Cardiac muscle cell (in vitro differentiated cells and primary cell): ENCODE results near the gene UROC1. TPM values are rescaled to one million over a fixed set of nuclear protein-coding genes. Genes with fewer than 3 reads are reported as not detected.

Experiments used
- DNase-seq, 2 donors: peaks; one replicate each; pipeline versions ENCODE4 v3.0.0 to v3.0.0-alpha.2; 2010 to 2017; ENCODE audit warnings: low read depth in 1 of 2, low spot score in 1 of 2
- H3K27ac ChIP-seq: fragments of 200-600 bp; sonication (generic); 2 replicates; pipeline ENCODE4 v1.5.1; 2016
- H3K27me3 ChIP-seq: fragments of 200-600 bp; sonication (generic); 2 replicates; pipeline ENCODE4 v1.6.0; 2016; ENCODE audit warnings: control low read depth
- H3K36me3 ChIP-seq: fragments of 200-600 bp; sonication (generic); 2 replicates; pipeline ENCODE4 v1.5.1; 2016; ENCODE audit warnings: control low read depth
- H3K4me1 ChIP-seq: fragments of 200-600 bp; sonication (generic); 2 replicates; pipeline ENCODE4 v1.8.1; 2017; ENCODE audit warnings: low read depth, mild to moderate bottlenecking, mixed run types
- H3K4me3 ChIP-seq: fragments of 200-600 bp; sonication (generic); 2 replicates; pipeline ENCODE4 v1.5.1; 2016; ENCODE audit warnings: mild to moderate bottlenecking
- H3K9me3 ChIP-seq: fragments of 200-600 bp; sonication (generic); 2 replicates; pipeline ENCODE4 v1.5.1; 2017; ENCODE audit warnings: low read depth, mild to moderate bottlenecking, control low read depth
- CTCF ChIP-seq: IDR thresholded peaks from 2 replicates; pipeline ENCODE4 v1.5.1; 2012; ENCODE audit warnings: low read depth, mild to moderate bottlenecking, low read length
- polyA plus RNA-seq: library from polyadenylated mRNA; unstranded; fragments of >200 nt; fragmentation: Nextera tagmentation; extraction: Ambion mirVana; gene quantifications from 2 replicates; pipeline ENCODE4 v1.2.1, GENCODE V29; 2016
- total RNA-seq: library from RNA; depleted of rRNA; stranded (reverse); fragments of >200 nt; gene quantifications from 2 replicates; pipeline ENCODE4 v1.2.3, GENCODE V29; 2016

UROC1 gene
- total and polyA plus RNA-seq, 2 experiments from 2014 or later: not detected

GRCh38 chr3:126517986-126518778 is 609 bp upstream of the UROC1 start:
- Histone ChIP-seq H3K27ac (no peak overlapping the region), H3K27me3 (peaks cover 9% of the 10 kb centered on the region), H3K4me1 (no peaks in the 10 kb centered on the region), H3K9me3 (no peaks in the 10 kb centered on the region), H3K4me3 (no peak overlapping the region), H3K36me3 (no peaks in the 10 kb centered on the region)
- DNase-seq: no peak
- no peak for TF ChIP-seq CTCF

DNA sequence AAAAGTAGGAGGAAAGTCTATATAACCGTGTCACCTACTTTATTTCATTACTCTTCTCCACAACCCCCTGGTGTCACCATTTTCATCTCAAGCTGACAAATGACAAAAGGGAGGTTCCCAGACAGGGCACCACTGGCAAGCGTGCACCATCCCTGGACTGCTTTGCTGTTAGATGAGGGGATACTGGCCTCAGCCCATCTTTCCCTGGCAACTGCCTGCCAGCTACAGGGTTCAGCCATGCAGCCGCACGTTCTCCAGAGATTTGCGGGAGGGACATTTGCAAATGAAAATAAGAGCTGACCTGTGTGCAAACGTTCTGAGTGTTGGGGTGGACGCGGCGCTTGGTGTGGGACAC is 660 bp downstream of the UROC1 start:
- no peak for TF ChIP-seq CTCF
- no peaks in the 10 kb centered on the region for H3K4me1 ChIP-seq
- DNase-seq: no peak
- H3K4me3 ChIP-seq: no peak overlapping the region
- H3K9me3 ChIP-seq: no peaks in the 10 kb centered on the region
- H3K27me3 ChIP-seq: no peaks in the 10 kb centered on the region
- H3K27ac ChIP-seq: no peak overlapping the region
- no peaks in the 10 kb centered on the region for H3K36me3 ChIP-seq

DNA sequence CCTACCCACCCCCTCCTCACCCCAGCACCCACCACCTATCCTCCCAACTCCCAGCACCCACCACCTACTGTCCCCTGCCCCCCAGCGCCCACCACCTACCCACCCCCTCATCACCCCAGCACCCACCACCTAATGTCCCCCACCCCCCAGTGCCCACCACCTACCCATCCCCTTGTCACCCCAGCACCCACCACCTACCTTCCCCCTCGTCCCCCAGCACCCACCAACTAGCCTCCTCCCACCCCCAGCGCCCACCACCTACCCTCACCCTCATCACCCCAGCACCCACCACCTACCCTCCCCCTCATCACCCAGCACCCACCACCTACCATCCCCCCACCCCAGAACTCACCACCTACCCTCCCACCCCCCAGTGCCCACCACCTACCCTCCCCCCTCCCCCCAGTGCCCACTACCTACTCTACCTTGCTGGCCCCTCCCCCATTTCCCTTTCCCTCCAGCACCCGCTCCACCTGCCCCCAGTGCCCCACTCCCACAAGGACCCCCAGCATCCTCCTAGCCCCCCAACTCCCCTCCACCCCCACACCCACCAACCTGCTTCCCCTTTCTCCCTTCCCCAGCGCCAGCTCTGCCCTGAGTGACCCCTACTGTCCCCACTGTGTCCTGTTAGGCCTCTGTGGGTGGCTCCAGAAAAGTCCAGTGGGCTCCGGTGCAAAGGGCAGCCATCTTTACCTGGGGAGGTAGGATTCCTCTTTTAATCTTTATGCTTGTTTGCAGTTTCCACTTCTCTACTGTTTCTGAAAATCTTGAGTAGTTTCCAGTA is 1.2 kb downstream of the UROC1 start:
- Histone ChIP-seq H3K4me3 (no peak overlapping the region), H3K9me3 (no peaks in the 10 kb centered on the region), H3K27ac (no peak overlapping the region), H3K4me1 (no peaks in the 10 kb centered on the region), H3K27me3 (no peaks in the 10 kb centered on the region), H3K36me3 (no peaks in the 10 kb centered on the region)
- DNase-seq: no peak
- TF ChIP-seq CTCF: no peak

GRCh38 chr3:126515066-126515706 is 2.4 kb downstream of the UROC1 start:
- H3K27ac ChIP-seq: no peak overlapping the region
- H3K36me3 ChIP-seq: no peaks in the 10 kb centered on the region
- no peak for DNase-seq
- H3K4me1 ChIP-seq: no peaks in the 10 kb centered on the region
- TF ChIP-seq CTCF: no peak
- H3K9me3 ChIP-seq: no peaks in the 10 kb centered on the region
- H3K27me3 ChIP-seq: no peaks in the 10 kb centered on the region
- H3K4me3 ChIP-seq: no peak overlapping the region

DNA sequence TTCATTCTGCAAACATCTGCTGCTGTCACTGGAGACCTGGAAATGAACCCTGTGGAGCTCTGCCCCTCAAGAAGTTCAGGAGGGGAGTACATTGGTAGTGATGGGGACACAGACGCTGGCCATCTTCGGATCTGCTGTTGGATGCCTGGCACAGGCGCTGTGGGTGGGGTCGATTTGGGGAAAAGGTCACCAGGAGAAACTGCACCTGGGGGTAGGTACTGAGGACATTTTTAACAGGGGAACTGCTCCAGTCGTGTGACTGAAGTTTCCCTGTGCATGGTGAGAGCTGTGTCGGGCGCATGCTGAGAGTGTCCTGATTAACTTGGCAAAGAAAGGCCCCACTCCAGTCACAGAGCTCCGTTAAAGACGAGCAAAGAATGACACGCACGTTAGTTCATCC is 3.4 kb downstream of the UROC1 start:
- Histone ChIP-seq H3K36me3 (no peaks in the 10 kb centered on the region), H3K4me3 (no peak overlapping the region), H3K4me1 (no peaks in the 10 kb centered on the region), H3K9me3 (no peaks in the 10 kb centered on the region), H3K27me3 (no peaks in the 10 kb centered on the region), H3K27ac (no peak overlapping the region)
- no peak for TF ChIP-seq CTCF
- DNase-seq: no peak
